HCT116 (cell line): ENCODE results near the gene PCDHGB2. TPM values are rescaled to one million over a fixed set of nuclear protein-coding genes. Genes with fewer than 3 reads are reported as not detected.

Experiments
- ATAC-seq: fragments of 200-7000 bp; cut with Tn5 transposase; 2 replicates; pipeline ENCODE4 v1.9.1; 2020; ENCODE audit warnings: mild to moderate bottlenecking, moderate library complexity
- BruUV-seq: library from RNA; stranded (reverse); fragments of 400-500 nt; replicated peaks from 2 replicates; lab custom pipeline; 2021; lab: Mats Ljungman, UMichigan
- CTCF ChIA-PET: fragments of 300-600 bp; sonication (Branson Sonifier 250); formaldehyde crosslinking; loops from one replicate; lab custom pipeline; 2021; ENCODE audit warnings: antibody characterized with exemption; lab: Charles Lee
- POLR2A ChIA-PET: fragments of 300-600, 350-600 bp; sonication (Branson Sonifier 250); formaldehyde crosslinking; loops from one replicate; lab custom pipeline; 2021; ENCODE audit warnings: antibody characterized with exemption; lab: Charles Lee
- RAD21 ChIA-PET, 2 experiments: fragments of 300-600 bp; sonication (Branson Sonifier 250); formaldehyde crosslinking; loops; one replicate each; lab custom pipeline; 2023; ENCODE audit warnings: low total read pairs in 2 of 2; ENCODE audit not compliant: uncharacterized antibody in 2 of 2, unreplicated experiment in 2 of 2, low non-redundant PET in 1 of 2; lab: Charles Lee
- DNase-seq: peaks from one replicate; pipeline ENCODE4 v3.0.0-alpha.2; 2010; ENCODE audit warnings: low read depth, low spot score
- H2AFZ ChIP-seq: fragments of 200-600 bp; shearing (Covaris generic), sonication (generic); 2 replicates; pipeline ENCODE4 v1.6.1; 2017; ENCODE audit warnings: low read depth, mixed run types, mixed read lengths, antibody characterized with exemption, low read length; ENCODE audit not compliant: poor library complexity, severe bottlenecking
- H3K27ac ChIP-seq: 2 replicates; pipeline ENCODE4 v1.5.1; 2012; ENCODE audit warnings: low read depth, low read length
- H3K27me3 ChIP-seq: fragments of 200-600 bp; sonication (generic); 2 replicates; pipeline ENCODE4 v1.6.1; 2016; ENCODE audit warnings: mixed run types, low read length, mixed read lengths; ENCODE audit not compliant: insufficient read depth
- H3K36me3 ChIP-seq, 2 experiments: fragments of 200-500 bp in 1 of 2; fragments of 200-600 bp in 1 of 2; sonication (Bioruptor generic) in 1 of 2; sonication (generic) in 1 of 2; 2 replicates each; pipeline versions ENCODE4 v1.5.1 to v1.6.1; 2014 to 2016; ENCODE audit warnings: low read length in 2 of 2, inconsistent platforms in 1 of 2, mixed read lengths in 1 of 2, mixed run types in 1 of 2; ENCODE audit not compliant: insufficient read depth in 2 of 2, control insufficient read depth in 1 of 2
- H3K4me1 ChIP-seq, 2 experiments: fragments of 200-600 bp in 1 of 2; sonication (generic) in 1 of 2; 2 replicates each; pipeline versions ENCODE4 v1.5.1 to v1.6.1; 2012 to 2017; ENCODE audit warnings: low read length in 2 of 2, inconsistent platforms in 1 of 2, mild to moderate bottlenecking in 1 of 2, mixed read lengths in 1 of 2, mixed run types in 1 of 2, moderate library complexity in 1 of 2; ENCODE audit not compliant: insufficient read depth in 2 of 2, control insufficient read depth in 1 of 2
- H3K4me2 ChIP-seq: fragments of 200-600 bp; sonication (generic); 2 replicates; pipeline ENCODE4 v1.6.1; 2017; ENCODE audit warnings: mixed run types, low read length, mixed read lengths
- H3K4me3 ChIP-seq, 2 experiments: fragments of 200-600 bp in 1 of 2; sonication (generic) in 1 of 2; replicated peaks in 1 of 2; 2 replicates each; pipeline ENCODE4 v1.5.1; 2011 to 2016; ENCODE audit warnings: low read length in 2 of 2, control low read depth in 1 of 2, low read depth in 1 of 2, mild to moderate bottlenecking in 1 of 2, mixed read lengths in 1 of 2, mixed run types in 1 of 2
- H3K79me2 ChIP-seq: fragments of 200-600 bp; sonication (generic); 2 replicates; pipeline ENCODE4 v1.6.1; 2017; ENCODE audit warnings: mild to moderate bottlenecking, mixed run types, low read length, moderate library complexity, mixed read lengths; ENCODE audit not compliant: insufficient read depth
- H3K9ac ChIP-seq: fragments of 200-600 bp; sonication (generic); 2 replicates; pipeline ENCODE4 v1.6.1; 2016; ENCODE audit warnings: low read length, mixed read lengths
- H3K9me2 ChIP-seq: fragments of 200-600 bp; sonication (generic), shearing (Covaris generic); 2 replicates; pipeline ENCODE4 v1.6.1; 2017; ENCODE audit warnings: mixed run types, mild to moderate bottlenecking, moderate library complexity; ENCODE audit not compliant: insufficient read depth
- H3K9me3 ChIP-seq, 2 experiments: fragments of 200-500 bp in 1 of 2; fragments of 200-600 bp in 1 of 2; sonication (Bioruptor generic) in 1 of 2; sonication (generic) in 1 of 2; 2 replicates each; pipeline ENCODE4 v1.6.1; 2014 to 2017; ENCODE audit warnings: low read length in 2 of 2, mixed read lengths in 2 of 2, inconsistent platforms in 1 of 2, low read depth in 1 of 2, mild to moderate bottlenecking in 1 of 2, mixed run types in 1 of 2, moderate library complexity in 1 of 2; ENCODE audit not compliant: control insufficient read depth in 1 of 2, insufficient read depth in 1 of 2
- H4K20me1 ChIP-seq: fragments of 200-600 bp; sonication (generic), shearing (Covaris generic); 2 replicates; pipeline ENCODE4 v1.6.1; 2017; ENCODE audit warnings: mixed run types, mild to moderate bottlenecking, moderate library complexity; ENCODE audit not compliant: insufficient read depth
- CBX3 ChIP-seq: IDR thresholded peaks from 2 replicates; pipeline ENCODE4 v1.6.1; 2012; ENCODE audit warnings: low read depth
- CTCF ChIP-seq, 3 experiments: fragments of 200-600 bp in 1 of 3; sonication (generic) in 1 of 3; IDR thresholded peaks in 2 of 3; conservative IDR thresholded peaks in 1 of 3; 2 replicates each; pipeline ENCODE4 v1.5.1; 2012 to 2017; ENCODE audit warnings: low read depth in 2 of 3, low read length in 2 of 3, antibody characterized with exemption in 1 of 3, borderline replicate concordance in 1 of 3, control low read depth in 1 of 3, mild to moderate bottlenecking in 1 of 3, mixed read lengths in 1 of 3, mixed run types in 1 of 3, moderate library complexity in 1 of 3; ENCODE audit not compliant: insufficient read depth in 1 of 3
- JUND ChIP-seq: IDR thresholded peaks from 2 replicates; pipeline ENCODE4 v1.6.1; 2012
- RAD21 ChIP-seq: IDR thresholded peaks from 2 replicates; pipeline ENCODE4 v1.6.1; 2012; ENCODE audit warnings: low read depth, mild to moderate bottlenecking
- YY1 ChIP-seq: IDR thresholded peaks from 2 replicates; pipeline ENCODE4 v1.6.1; 2011; ENCODE audit warnings: low read length, low read depth, moderate library complexity, mild to moderate bottlenecking; ENCODE audit not compliant: insufficient replicate concordance; ENCODE audit errors: extremely low read depth
- intact Hi-C: fragments of 100-400 bp; cut with micrococcal nuclease; formaldehyde crosslinking; loops from 2 replicates; pipeline ENCODE4 v1.10.0; 2022
- total RNA-seq: library from RNA; stranded (reverse); gene quantifications from one replicate; pipeline ENCODE4 v1.2.1, GENCODE V29; 2021; ENCODE audit not compliant: unreplicated experiment

Gene PCDHGB2
- total RNA-seq, 1 experiment from 2014 or later: 0.34 TPM

DNA sequence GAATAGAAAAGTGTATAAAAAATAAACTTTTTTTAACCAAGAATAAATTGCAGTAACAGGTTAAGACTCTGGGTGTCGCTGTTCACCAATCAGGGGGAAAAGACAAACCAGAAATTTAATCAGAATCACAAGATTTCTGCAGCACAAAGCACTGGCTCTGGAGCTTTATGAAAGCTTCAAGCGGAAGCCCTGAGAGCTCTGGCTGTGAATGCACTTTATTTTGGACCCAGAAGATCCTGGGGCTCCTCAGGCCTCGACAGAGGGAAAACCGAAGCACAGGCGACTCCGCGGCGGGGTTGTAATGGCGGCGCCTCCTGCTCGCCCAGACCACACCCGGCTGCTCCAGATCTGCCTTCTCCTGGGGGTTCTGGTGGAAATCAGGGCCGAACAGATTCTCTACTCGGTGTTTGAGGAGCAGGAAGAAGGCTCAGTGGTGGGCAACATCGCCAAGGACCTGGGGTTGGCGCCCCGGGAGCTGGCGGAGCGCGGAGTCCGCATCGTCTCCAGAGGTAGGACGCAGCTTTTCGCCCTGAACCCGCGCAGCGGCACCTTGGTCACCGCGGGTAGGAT lies 4.8 kb upstream of the PCDHGB2 start, which contains the start of gene PCDHGA4:
Gene PCDHGA4 (plus strand): TSS at position 122 of the 570 bp plus-strand sequence. CDS start 87 bp downstream, at position 209.
- CTCF ChIA-PET: no interaction called here
- no TSS peak for BruUV-seq

More for the DNA sequence above, 4.8 kb upstream of the PCDHGB2 start, which contains the start of gene PCDHGA4:
- H3K9ac ChIP-seq: no peak within 1 kb of the TSS
- no peaks in the 10 kb centered on the region for H3K79me2 ChIP-seq
- no peaks in the 10 kb centered on the region for H3K4me1 ChIP-seq
- no peaks in the 10 kb centered on the region for H3K9me2 ChIP-seq
- DNase-seq: no peak
- ChIA-PET RAD21 (no interaction called here), POLR2A (no interaction called here)
- TF ChIP-seq JUND: no peak
- no peak for TF ChIP-seq CBX3
- no peak for TF ChIP-seq YY1
- peak; percentile 32 to 58 (median 48); a peak in 4 of 6 replicates for TF ChIP-seq CTCF (IDR thresholded peaks at IDR 0.05 in 2 of 3, conservative IDR thresholded peaks at IDR 0.05 in 1 of 3; ENCODE audit: borderline replicate concordance in 1 of 3, insufficient read depth in 1 of 3, low read depth in 2 of 3, low read length in 2 of 3)
- TF ChIP-seq RAD21: peak; percentile 42
- H3K36me3 ChIP-seq: no peaks in the 10 kb centered on the region
- H4K20me1 ChIP-seq: no peaks in the 10 kb centered on the region
- no peak within 1 kb of the TSS for H2AFZ ChIP-seq
- ATAC-seq: no peak
- intact Hi-C loops: no loop called here
- H3K9me3 ChIP-seq: no peaks in the 10 kb centered on the region; a peak in 1 of 4 replicates
- no peak within 1 kb of the TSS for H3K4me2 ChIP-seq
- H3K27ac ChIP-seq: no peak within 1 kb of the TSS
- no peak within 1 kb of the TSS for H3K4me3 ChIP-seq
- no peaks in the 10 kb centered on the region for H3K27me3 ChIP-seq
